Progenitor cell of endocrine pancreas (in vitro differentiated cells): ENCODE measurements around the gene C12orf75. TPM values are rescaled to one million over a fixed set of nuclear protein-coding genes. Genes with fewer than 3 reads are reported as not detected.
A peak's percentile ranks its signal among the peaks of the same experiment; 100 is the strongest.

Experiments used
- DNase-seq: peaks from one replicate; pipeline ENCODE4 v3.0.0; 2021; ENCODE audit warnings: low spot score; ENCODE audit not compliant: unreplicated experiment
- H3K27ac Mint-ChIP-seq: 2 replicates; pipeline ENCODE4 v1.8.0; 2021; ENCODE audit warnings: mild to moderate bottlenecking, moderate library complexity, mixed read lengths
- H3K27me3 Mint-ChIP-seq: 2 replicates; pipeline ENCODE4 v1.8.0; 2021; ENCODE audit warnings: mixed read lengths
- H3K36me3 Mint-ChIP-seq: 2 replicates; pipeline ENCODE4 v1.8.0; 2022; ENCODE audit warnings: mixed read lengths; ENCODE audit not compliant: insufficient read depth
- H3K4me1 Mint-ChIP-seq: 2 replicates; pipeline ENCODE4 v1.8.0; 2021; ENCODE audit warnings: low read depth, mixed read lengths
- H3K4me3 Mint-ChIP-seq: 2 replicates; pipeline ENCODE4 v1.8.0; 2021; ENCODE audit warnings: low read depth, mild to moderate bottlenecking, moderate library complexity, mixed read lengths
- H3K9me3 Mint-ChIP-seq: 2 replicates; pipeline ENCODE4 v1.8.0; 2021; ENCODE audit warnings: low read depth, mixed read lengths
- CTCF ChIP-seq: fragments of 200-600 bp; sonication (generic); IDR thresholded peaks from one replicate; pipeline ENCODE4 v1.5.0; 2021; ENCODE audit warnings: antibody characterized with exemption, mild to moderate bottlenecking; ENCODE audit not compliant: unreplicated experiment
- total RNA-seq: library from RNA; stranded (reverse); gene quantifications from 2 replicates; pipeline ENCODE4 v1.2.1, GENCODE V29; 2021

C12orf75 gene
- total RNA-seq, 1 donor from 2014 or later = 228 TPM

- H3K36me3 Mint-ChIP-seq = peaks cover 36% of the 10 kb centered on the region
- no peaks in the 10 kb centered on the region for H3K27me3 Mint-ChIP-seq
Measured at GRCh38 chr12:105369014-105369413, 38.5 kb downstream of the C12orf75 start.

GRCh38 chr12:105374303-105374702 lies 43.8 kb downstream of the C12orf75 start:
- TF ChIP-seq CTCF = no peak
- no peak for DNase-seq
- H3K4me1 Mint-ChIP-seq = peaks cover 2% of the 10 kb centered on the region
- no peak overlapping the region for H3K4me3 Mint-ChIP-seq
- peak overlapping the region; percentile 1 for H3K27ac Mint-ChIP-seq
- peaks cover 30% of the 10 kb centered on the region for H3K36me3 Mint-ChIP-seq
- H3K27me3 Mint-ChIP-seq = no peaks in the 10 kb centered on the region
- H3K9me3 Mint-ChIP-seq = no peaks in the 10 kb centered on the region

More at GRCh38 chr12:105369014-105369413, 38.5 kb downstream of the C12orf75 start:
- no peak for DNase-seq
- H3K4me1 Mint-ChIP-seq = peaks cover 2% of the 10 kb centered on the region
- H3K4me3 Mint-ChIP-seq = no peak overlapping the region
- no peak for TF ChIP-seq CTCF
- no peaks in the 10 kb centered on the region for H3K9me3 Mint-ChIP-seq
- no peak overlapping the region for H3K27ac Mint-ChIP-seq

GRCh38 chr12:105377077-105377476 lies 46.6 kb downstream of the C12orf75 start:
- H3K4me3 Mint-ChIP-seq = no peak overlapping the region
- no peaks in the 10 kb centered on the region for H3K27me3 Mint-ChIP-seq
- H3K36me3 Mint-ChIP-seq = peaks cover 17% of the 10 kb centered on the region
- H3K4me1 Mint-ChIP-seq = peaks cover 2% of the 10 kb centered on the region
- no peak for DNase-seq
- no peak for TF ChIP-seq CTCF
- H3K27ac Mint-ChIP-seq = no peak overlapping the region
- H3K9me3 Mint-ChIP-seq = no peaks in the 10 kb centered on the region

- H3K4me1 Mint-ChIP-seq = no peaks in the 10 kb centered on the region
- DNase-seq = no peak
- H3K4me3 Mint-ChIP-seq = no peak overlapping the region
- peak; percentile 40 for TF ChIP-seq CTCF
- no peak overlapping the region for H3K27ac Mint-ChIP-seq
- no peaks in the 10 kb centered on the region for H3K27me3 Mint-ChIP-seq
- H3K9me3 Mint-ChIP-seq = no peaks in the 10 kb centered on the region
- peaks cover 9% of the 10 kb centered on the region for H3K36me3 Mint-ChIP-seq
Measured at GRCh38 chr12:105378911-105379310, 48.4 kb downstream of the C12orf75 start.

GRCh38 chr12:105382771-105383622 lies 52.5 kb downstream of the C12orf75 start:
- no peak for DNase-seq
- H3K27me3 Mint-ChIP-seq = no peaks in the 10 kb centered on the region
- no peaks in the 10 kb centered on the region for H3K9me3 Mint-ChIP-seq
- peaks cover 4% of the 10 kb centered on the region for H3K36me3 Mint-ChIP-seq
- no peak overlapping the region for H3K4me3 Mint-ChIP-seq
- no peak overlapping the region for H3K27ac Mint-ChIP-seq
- peak; percentile 88 for TF ChIP-seq CTCF
- no peaks in the 10 kb centered on the region for H3K4me1 Mint-ChIP-seq
